OCI-LY1 (cell line): ENCODE measurements around the gene SPP1.

Experiments
- H2AFZ ChIP-seq: fragments of 200-600 bp; sonication (generic), shearing (Covaris generic); 2 replicates; pipeline ENCODE4 v1.6.0; 2014; ENCODE audit warnings: antibody characterized with exemption, mild to moderate bottlenecking, low read length
- H3F3A ChIP-seq: fragments of 200-600 bp; sonication (generic), shearing (Covaris generic); 2 replicates; pipeline ENCODE4 v1.6.0; 2014; ENCODE audit warnings: mild to moderate bottlenecking, antibody characterized with exemption, low read length, moderate library complexity; ENCODE audit not compliant: insufficient read depth
- H3K27ac ChIP-seq: fragments of 200-600 bp; sonication (generic); 2 replicates; pipeline ENCODE4 v1.5.1; 2014; ENCODE audit warnings: low read length, mixed run types, mild to moderate bottlenecking, low read depth; ENCODE audit not compliant: poor library complexity, severe bottlenecking
- H3K27me3 ChIP-seq: fragments of 200-600 bp; sonication (generic); 2 replicates; pipeline ENCODE4 v1.6.0; 2014; ENCODE audit warnings: antibody characterized with exemption, mild to moderate bottlenecking, low read length, moderate library complexity; ENCODE audit not compliant: insufficient read depth
- H3K36me3 ChIP-seq: fragments of 200-600 bp; sonication (generic); 2 replicates; pipeline ENCODE4 v1.6.1; 2014; ENCODE audit warnings: mild to moderate bottlenecking, antibody characterized with exemption, low read length, moderate library complexity, mixed read lengths; ENCODE audit not compliant: insufficient read depth
- H3K4me1 ChIP-seq: fragments of 200-600 bp; sonication (generic); 2 replicates; pipeline ENCODE4 v1.5.1; 2014; ENCODE audit warnings: mild to moderate bottlenecking, low read length, moderate library complexity; ENCODE audit not compliant: insufficient read depth, severe bottlenecking
- H3K4me2 ChIP-seq: fragments of 200-600 bp; sonication (generic), shearing (Covaris generic); 2 replicates; pipeline ENCODE4 v1.6.1; 2014; ENCODE audit warnings: low read length
- H3K4me3 ChIP-seq: fragments of 200-600 bp; sonication (generic); 2 replicates; pipeline ENCODE4 v1.5.1; 2014; ENCODE audit warnings: low read length, low read depth, mild to moderate bottlenecking, mixed read lengths; ENCODE audit not compliant: poor library complexity, severe bottlenecking
- H3K79me2 ChIP-seq: fragments of 200-600 bp; shearing (Covaris generic); 2 replicates; pipeline ENCODE4 v1.6.1; 2016; ENCODE audit warnings: mixed run types, low read length, mixed read lengths; ENCODE audit not compliant: insufficient read depth
- H3K9ac ChIP-seq: fragments of 200-600 bp; sonication (generic), shearing (Covaris generic); 2 replicates; pipeline ENCODE4 v1.6.1; 2014; ENCODE audit warnings: mild to moderate bottlenecking, low read length, mixed read lengths
- H3K9me2 ChIP-seq: fragments of 200-600 bp; sonication (generic), shearing (Covaris generic); 2 replicates; pipeline ENCODE4 v1.6.1; 2014; ENCODE audit warnings: low read depth, mild to moderate bottlenecking, low read length, mixed read lengths
- H3K9me3 ChIP-seq: fragments of 200-600 bp; shearing (Covaris generic); 2 replicates; pipeline ENCODE4 v1.6.1; 2014; ENCODE audit warnings: low read length, mixed read lengths
- H4K20me1 ChIP-seq: fragments of 200-600 bp; sonication (generic), shearing (Covaris generic); 2 replicates; pipeline ENCODE4 v1.6.0; 2016; ENCODE audit warnings: mild to moderate bottlenecking, low read length; ENCODE audit not compliant: insufficient read depth
- CTCF ChIP-seq: fragments of 200-600 bp; sonication (generic), shearing (Covaris generic); IDR thresholded peaks from 2 replicates; pipeline ENCODE4 v1.5.1; 2017; ENCODE audit warnings: mild to moderate bottlenecking, antibody characterized with exemption, low read length, moderate library complexity, mixed read lengths
- EZH2 ChIP-seq: fragments of 200-600 bp; sonication (generic), shearing (Covaris generic); IDR thresholded peaks from 2 replicates; pipeline ENCODE4 v1.8.0; 2017; ENCODE audit warnings: borderline replicate concordance, mixed run types, mild to moderate bottlenecking, antibody characterized with exemption, low read length, moderate library complexity, mixed read lengths

SPP1 gene

GRCh38 chr4:88009871-88010270 is 34.4 kb downstream of the SPP1 start:
- H3K9ac ChIP-seq, result no peak overlapping the region
- H3K27me3 ChIP-seq, result no peaks in the 10 kb centered on the region
- H4K20me1 ChIP-seq, result no peaks in the 10 kb centered on the region
- H3K79me2 ChIP-seq, result no peaks in the 10 kb centered on the region
- H3K27ac ChIP-seq, result no peak overlapping the region
- H3K9me2 ChIP-seq, result no peaks in the 10 kb centered on the region
- H3K4me2 ChIP-seq, result no peak overlapping the region
- no peak for TF ChIP-seq CTCF
- no peak for TF ChIP-seq EZH2
- H3F3A ChIP-seq, result no peaks in the 10 kb centered on the region
- H3K9me3 ChIP-seq, result no peaks in the 10 kb centered on the region
- no peaks in the 10 kb centered on the region for H3K36me3 ChIP-seq
- no peak overlapping the region for H3K4me3 ChIP-seq
- no peaks in the 10 kb centered on the region for H3K4me1 ChIP-seq
- H2AFZ ChIP-seq, result no peak overlapping the region

GRCh38 chr4:88010966-88011365 is 35.5 kb downstream of the SPP1 start:
- no peaks in the 10 kb centered on the region for H3K9me3 ChIP-seq
- TF ChIP-seq CTCF (no peak), EZH2 (no peak)
- H3K27me3 ChIP-seq, result no peaks in the 10 kb centered on the region
- no peaks in the 10 kb centered on the region for H3K79me2 ChIP-seq
- no peaks in the 10 kb centered on the region for H3K36me3 ChIP-seq
- no peak overlapping the region for H3K27ac ChIP-seq
- H3K4me2 ChIP-seq, result no peak overlapping the region
- H3K9ac ChIP-seq, result no peak overlapping the region
- no peaks in the 10 kb centered on the region for H3K4me1 ChIP-seq
- no peaks in the 10 kb centered on the region for H3K9me2 ChIP-seq
- H2AFZ ChIP-seq, result no peak overlapping the region
- H3K4me3 ChIP-seq, result no peak overlapping the region
- H4K20me1 ChIP-seq, result no peaks in the 10 kb centered on the region
- no peaks in the 10 kb centered on the region for H3F3A ChIP-seq

- no peaks in the 10 kb centered on the region for H3K4me1 ChIP-seq
- H3K79me2 ChIP-seq, result no peaks in the 10 kb centered on the region
- no peaks in the 10 kb centered on the region for H4K20me1 ChIP-seq
- H3K9me2 ChIP-seq, result no peaks in the 10 kb centered on the region
- no peaks in the 10 kb centered on the region for H3K9me3 ChIP-seq
- H3K4me2 ChIP-seq, result no peak overlapping the region
- no peaks in the 10 kb centered on the region for H3K27me3 ChIP-seq
- H3F3A ChIP-seq, result no peaks in the 10 kb centered on the region
- no peak overlapping the region for H3K9ac ChIP-seq
- H3K4me3 ChIP-seq, result no peak overlapping the region
- H2AFZ ChIP-seq, result no peak overlapping the region
- TF ChIP-seq EZH2, result no peak
- no peak for TF ChIP-seq CTCF
- no peak overlapping the region for H3K27ac ChIP-seq
- no peaks in the 10 kb centered on the region for H3K36me3 ChIP-seq
These were observed 37.1 kb downstream of the SPP1 start for GRCh38 chr4:88012647-88013046.
